WERI-Rb-1 (cell line): ENCODE data around the gene CA7.
A peak's percentile ranks its signal among the peaks of the same experiment; 100 is the strongest.

Experiments
- DNase-seq: peaks from one replicate; pipeline ENCODE4 v3.0.0-alpha.2; 2020
- H3K27ac ChIP-seq: fragments of 250-450 bp; sonication (Bioruptor Pico); 2 replicates; pipeline ENCODE4 v1.5.1; 2020; ENCODE audit warnings: mild to moderate bottlenecking, moderate library complexity
- H3K27me3 ChIP-seq: fragments of 250-450 bp; sonication (Bioruptor Pico); 2 replicates; pipeline ENCODE4 v1.5.1; 2021; ENCODE audit warnings: mild to moderate bottlenecking, low read depth, moderate library complexity; ENCODE audit not compliant: insufficient read depth, severe bottlenecking
- H3K36me3 ChIP-seq: fragments of 250-450 bp; sonication (Bioruptor Pico); 2 replicates; pipeline ENCODE4 v1.5.1; 2020; ENCODE audit warnings: mild to moderate bottlenecking, moderate library complexity
- H3K4me3 ChIP-seq: 2 replicates; pipeline ENCODE4 v1.5.1; 2011; ENCODE audit warnings: low read depth, mild to moderate bottlenecking, control low read depth, low read length
- H3K9me3 ChIP-seq: fragments of 250-450 bp; sonication (Bioruptor Pico); 2 replicates; pipeline ENCODE4 v1.5.1; 2021; ENCODE audit warnings: mild to moderate bottlenecking, moderate library complexity; ENCODE audit not compliant: severe bottlenecking
- TF ChIP-seq, protein P1 (sequence below): IDR thresholded peaks from 2 replicates; pipeline ENCODE4 v1.5.1; 2011; ENCODE audit warnings: low read depth, mild to moderate bottlenecking, control low read depth, inconsistent platforms, low read length

The CA7 gene

DNA sequence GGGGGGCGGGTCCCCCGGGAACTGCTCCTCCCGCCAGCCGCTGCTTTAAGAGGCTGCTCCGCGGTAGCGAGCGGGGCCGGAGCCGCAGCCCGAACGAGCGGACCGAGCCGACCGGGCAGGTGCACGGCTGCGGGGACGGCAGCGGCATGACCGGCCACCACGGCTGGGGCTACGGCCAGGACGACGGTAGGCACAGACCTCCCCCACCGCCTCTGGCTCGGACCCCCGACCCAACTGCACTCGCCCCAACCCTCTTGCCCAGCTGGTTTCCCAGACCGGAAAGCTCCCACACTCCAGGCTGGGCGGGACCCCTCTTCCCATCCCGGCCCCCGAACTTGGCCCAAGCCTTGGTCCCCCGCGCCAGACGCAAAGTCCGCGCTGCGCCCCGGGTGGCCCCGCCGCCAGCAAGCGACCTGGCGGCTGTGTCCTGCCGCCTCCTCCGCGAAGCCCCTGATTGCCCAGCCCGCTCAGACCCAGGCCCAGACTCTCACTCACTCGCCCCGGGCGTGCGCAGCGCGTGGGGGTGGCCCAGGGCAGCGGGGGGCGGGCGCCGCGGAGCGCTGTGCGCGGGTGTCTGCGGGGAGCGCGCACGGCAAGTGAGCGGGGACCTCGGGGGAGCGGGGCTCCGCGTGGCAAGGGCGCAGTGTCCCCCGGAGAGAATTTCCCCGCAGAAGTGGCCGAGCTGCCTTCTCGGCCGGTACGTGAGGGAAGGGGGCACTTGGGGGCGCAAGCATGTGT, at the start of gene CA7:
Gene CA7 (plus strand): TSS at position 73 of the 738 bp plus-strand sequence. CDS start 74 bp downstream, at position 147.
- peak; percentile 27 for DNase-seq
- Histone ChIP-seq H3K9me3 (no peaks in the 10 kb centered on the region), H3K36me3 (no peaks in the 10 kb centered on the region), H3K4me3 (peak within 1 kb of the TSS; percentile 61), H3K27me3 (peaks cover 18% of the 10 kb centered on the region), H3K27ac (no peak within 1 kb of the TSS)
- TF ChIP-seq, protein P1, sequence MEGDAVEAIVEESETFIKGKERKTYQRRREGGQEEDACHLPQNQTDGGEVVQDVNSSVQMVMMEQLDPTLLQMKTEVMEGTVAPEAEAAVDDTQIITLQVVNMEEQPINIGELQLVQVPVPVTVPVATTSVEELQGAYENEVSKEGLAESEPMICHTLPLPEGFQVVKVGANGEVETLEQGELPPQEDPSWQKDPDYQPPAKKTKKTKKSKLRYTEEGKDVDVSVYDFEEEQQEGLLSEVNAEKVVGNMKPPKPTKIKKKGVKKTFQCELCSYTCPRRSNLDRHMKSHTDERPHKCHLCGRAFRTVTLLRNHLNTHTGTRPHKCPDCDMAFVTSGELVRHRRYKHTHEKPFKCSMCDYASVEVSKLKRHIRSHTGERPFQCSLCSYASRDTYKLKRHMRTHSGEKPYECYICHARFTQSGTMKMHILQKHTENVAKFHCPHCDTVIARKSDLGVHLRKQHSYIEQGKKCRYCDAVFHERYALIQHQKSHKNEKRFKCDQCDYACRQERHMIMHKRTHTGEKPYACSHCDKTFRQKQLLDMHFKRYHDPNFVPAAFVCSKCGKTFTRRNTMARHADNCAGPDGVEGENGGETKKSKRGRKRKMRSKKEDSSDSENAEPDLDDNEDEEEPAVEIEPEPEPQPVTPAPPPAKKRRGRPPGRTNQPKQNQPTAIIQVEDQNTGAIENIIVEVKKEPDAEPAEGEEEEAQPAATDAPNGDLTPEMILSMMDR: no peak

DNA sequence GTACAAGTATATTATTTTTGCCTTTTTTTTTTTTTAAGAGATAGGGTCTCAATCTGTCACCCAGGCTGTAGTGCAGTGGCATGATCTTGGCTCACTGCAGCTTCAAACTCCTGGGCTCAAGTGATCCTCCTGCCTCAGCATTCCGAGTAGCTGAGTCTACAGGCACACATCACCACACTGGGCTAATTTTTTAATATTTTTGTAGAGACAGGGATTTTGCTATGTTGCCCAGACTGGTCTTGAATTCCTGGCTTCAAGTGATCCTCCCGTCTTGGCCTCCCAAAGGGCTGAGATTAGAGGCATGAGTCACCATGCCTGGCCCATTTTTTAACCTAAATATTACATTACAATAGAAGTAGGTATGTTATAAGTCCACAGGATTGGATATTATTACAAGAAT, 46.1 kb upstream of the CA7 start:
- Histone ChIP-seq H3K36me3 (peaks cover 12% of the 10 kb centered on the region), H3K27ac (no peak overlapping the region), H3K4me3 (no peak overlapping the region), H3K27me3 (no peaks in the 10 kb centered on the region), H3K9me3 (no peaks in the 10 kb centered on the region)
- no peak for DNase-seq
- TF ChIP-seq, protein P1: no peak

GRCh38 chr16:66800856-66801255, 43.4 kb upstream of the CA7 start:
- H3K36me3 ChIP-seq: peaks cover 36% of the 10 kb centered on the region
- TF ChIP-seq, protein P1: no peak
- H3K4me3 ChIP-seq: no peak overlapping the region
- H3K27ac ChIP-seq: no peak overlapping the region
- no peaks in the 10 kb centered on the region for H3K9me3 ChIP-seq
- no peaks in the 10 kb centered on the region for H3K27me3 ChIP-seq
- no peak for DNase-seq

GRCh38 chr16:66801320-66802105, 42.7 kb upstream of the CA7 start, which contains the start of gene TERB1:
TSS of gene TERB1 (minus strand) at chr16:66801584. CDS start at chr16:66796798, 4,786 bp downstream.
- H3K36me3 ChIP-seq: peaks cover 42% of the 10 kb centered on the region
- DNase-seq: no peak
- H3K4me3 ChIP-seq: no peak within 1 kb of the TSS
- TF ChIP-seq, protein P1: no peak
- no peak within 1 kb of the TSS for H3K27ac ChIP-seq
- no peaks in the 10 kb centered on the region for H3K27me3 ChIP-seq
- no peaks in the 10 kb centered on the region for H3K9me3 ChIP-seq

GRCh38 chr16:66802159-66802558, 42.1 kb upstream of the CA7 start:
- Histone ChIP-seq H3K9me3 (no peaks in the 10 kb centered on the region), H3K27me3 (no peaks in the 10 kb centered on the region), H3K27ac (no peak overlapping the region), H3K36me3 (peaks cover 49% of the 10 kb centered on the region), H3K4me3 (no peak overlapping the region)
- TF ChIP-seq, protein P1: no peak
- DNase-seq: no peak
